NCI-H187 (cell line): ENCODE data around the gene CHD5.
A peak's percentile ranks its signal among the peaks of the same experiment; 100 is the strongest.
"Not testable (repeated sequence)": the region's sequence is repeated elsewhere in the genome, so short reads cannot be mapped to it uniquely, and the experiment has no call there.

Experiments used
- DNase-seq, 2 experiments: peaks; one replicate each; lab custom pipeline; 2025; lab: John Stamatoyannopoulos, UW

CHD5 gene

DNA sequence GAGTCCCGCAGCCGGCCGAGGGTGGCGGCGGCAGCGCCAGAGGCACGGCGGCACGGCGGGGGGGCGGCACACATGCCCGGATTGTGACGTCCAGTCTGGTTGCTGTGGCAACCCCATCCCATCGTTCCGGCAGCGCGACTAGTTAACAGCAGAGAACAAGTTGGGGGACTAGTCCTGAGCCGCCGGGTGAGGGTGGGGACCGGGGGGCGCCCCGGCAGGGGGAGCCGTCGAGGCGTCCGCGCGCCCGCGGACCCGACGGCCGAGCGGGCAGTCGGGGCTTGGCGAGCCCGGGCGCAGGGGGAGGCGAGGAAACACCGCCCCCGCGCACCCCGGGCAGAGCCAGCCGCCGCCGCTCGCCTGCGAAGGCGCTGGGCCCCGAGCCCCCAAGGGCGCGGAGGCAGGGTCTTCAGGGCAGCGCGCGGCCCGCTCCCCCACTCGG, at the start of gene CHD5:
CHD5 (minus strand) TSS at position 54 of the 439 bp plus-strand sequence. CDS start 298 bp downstream, outside the sequence.
- DNase-seq, result no peak

DNA sequence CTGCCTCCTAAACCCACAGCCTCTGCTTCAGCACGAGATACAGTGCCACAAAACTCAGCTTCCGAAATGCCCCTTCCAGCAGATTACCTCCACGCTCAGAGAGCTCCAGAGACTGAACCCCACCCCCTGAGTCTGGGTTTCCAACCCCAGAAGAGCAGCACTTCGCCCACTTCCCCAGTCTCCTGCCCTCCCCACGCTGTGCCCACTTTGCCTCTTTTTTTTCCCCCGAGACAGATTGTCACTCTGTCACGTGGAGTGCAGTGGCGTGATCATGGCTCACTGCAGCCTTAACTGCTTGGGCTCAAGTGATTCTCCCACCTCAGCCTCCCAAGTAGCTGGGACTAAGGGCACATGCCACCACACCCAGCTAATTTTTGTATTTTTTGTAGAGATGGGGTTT, 45.5 kb upstream of the CHD5 start:
- no peak for DNase-seq

DNA sequence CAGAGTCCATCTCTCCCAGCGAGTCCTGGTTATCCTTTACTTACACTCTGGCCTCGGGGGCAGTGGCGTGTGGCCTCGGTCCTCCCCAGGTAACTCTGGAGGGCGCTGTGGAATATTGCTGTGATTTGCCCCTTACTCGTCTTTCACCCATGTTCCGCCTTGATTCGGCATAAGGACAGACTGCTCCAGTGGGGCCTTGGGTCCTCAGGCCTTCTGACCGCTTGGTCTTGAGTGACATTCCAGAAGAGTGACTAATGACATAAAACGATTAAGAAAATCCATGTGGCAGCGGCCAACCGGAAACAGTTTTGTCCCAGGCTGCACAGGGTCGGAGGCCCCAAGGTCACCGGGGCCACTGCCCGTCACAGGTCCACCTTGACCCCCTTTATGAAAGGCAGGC, 44.6 kb upstream of the CHD5 start:
- no peak for DNase-seq

DNA sequence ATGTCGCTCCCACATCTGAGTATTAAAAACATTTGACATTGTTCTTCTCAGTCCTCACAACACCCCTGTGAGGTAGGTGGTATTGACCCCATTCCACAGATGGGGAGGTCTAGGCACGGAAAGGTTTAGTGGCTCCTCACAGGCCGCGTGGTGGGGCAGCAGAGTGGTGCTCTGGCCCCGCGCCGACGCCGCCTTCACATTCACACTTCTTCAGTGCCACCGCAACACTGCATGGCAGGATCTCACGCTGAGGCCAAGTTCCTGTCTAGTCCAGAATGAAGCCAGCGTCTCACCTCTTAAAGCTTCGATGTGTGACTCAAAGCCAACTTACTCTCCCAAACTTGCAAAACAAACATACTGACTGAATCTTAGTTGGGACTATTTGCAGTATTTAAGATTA, 43.5 kb upstream of the CHD5 start:
- DNase-seq, result no peak

DNA sequence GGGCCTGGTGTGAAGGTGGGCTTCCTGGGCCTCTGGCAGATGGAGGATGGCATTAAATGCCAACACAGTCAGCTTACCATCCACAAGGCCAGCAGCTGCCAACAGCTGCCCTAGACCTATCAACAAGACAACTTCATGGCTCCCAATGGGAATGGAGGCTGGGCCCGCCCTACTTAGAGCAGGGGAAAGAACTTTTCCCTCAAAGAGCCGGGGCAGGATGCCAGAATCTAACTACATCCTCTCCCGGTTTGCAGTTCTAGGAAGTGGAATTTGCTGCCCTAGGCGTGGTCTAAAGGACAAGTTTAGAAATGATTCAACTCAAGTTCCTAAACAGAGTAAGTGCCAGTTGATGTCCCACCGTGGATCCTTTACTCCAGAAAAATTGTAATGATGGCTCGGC, 42.5 kb upstream of the CHD5 start:
- no peak for DNase-seq

DNA sequence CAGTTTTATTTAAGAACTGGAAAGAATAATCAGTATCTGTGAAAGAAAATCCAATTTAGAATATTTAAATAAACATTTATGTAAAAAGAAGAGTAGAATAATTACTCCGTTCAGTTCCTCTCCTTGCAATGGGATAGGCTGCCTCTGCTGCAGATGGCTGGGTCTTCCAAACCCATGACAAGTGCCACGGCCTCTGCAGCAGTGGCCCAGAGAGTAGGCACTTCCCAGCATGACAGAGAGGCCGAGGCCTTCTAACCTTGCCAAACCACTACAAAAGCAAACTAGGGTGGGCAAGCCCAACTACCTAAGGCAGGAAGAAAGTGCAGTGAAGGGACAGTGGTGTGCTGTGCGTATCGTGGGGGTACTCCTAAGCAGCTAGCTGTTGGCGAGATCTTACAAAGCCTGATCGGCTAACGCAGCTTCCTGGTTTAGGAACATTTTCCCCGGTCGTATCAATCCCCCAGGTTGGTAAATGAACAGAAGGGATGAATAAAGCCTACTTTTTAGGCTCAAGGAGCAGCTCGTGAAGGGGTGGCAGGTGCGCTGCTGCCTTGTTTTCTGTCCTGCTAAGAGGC, 41.2 kb upstream of the CHD5 start:
- peak in 1 of 2 experiments; percentile 55 for DNase-seq

DNA sequence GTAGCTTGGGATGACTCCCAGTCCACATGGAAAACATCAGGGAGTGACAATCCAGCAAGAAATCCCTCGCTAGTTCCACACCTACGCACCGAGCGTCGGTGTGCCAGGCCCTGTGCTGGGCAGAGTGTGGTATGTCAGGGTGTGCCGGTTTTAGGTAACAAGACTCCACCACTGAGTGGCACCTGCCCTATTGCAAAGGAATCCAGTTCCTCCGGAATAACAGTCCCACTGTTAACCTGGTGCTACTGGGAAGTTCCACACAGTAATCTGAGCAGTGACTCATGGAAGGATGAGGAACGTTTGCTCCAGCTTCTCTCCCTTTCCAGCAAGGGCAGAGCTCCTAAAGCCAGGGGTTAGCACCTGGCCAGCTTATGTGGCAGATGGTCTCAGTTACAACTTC, 40.1 kb upstream of the CHD5 start:
- DNase-seq, result no peak

DNA sequence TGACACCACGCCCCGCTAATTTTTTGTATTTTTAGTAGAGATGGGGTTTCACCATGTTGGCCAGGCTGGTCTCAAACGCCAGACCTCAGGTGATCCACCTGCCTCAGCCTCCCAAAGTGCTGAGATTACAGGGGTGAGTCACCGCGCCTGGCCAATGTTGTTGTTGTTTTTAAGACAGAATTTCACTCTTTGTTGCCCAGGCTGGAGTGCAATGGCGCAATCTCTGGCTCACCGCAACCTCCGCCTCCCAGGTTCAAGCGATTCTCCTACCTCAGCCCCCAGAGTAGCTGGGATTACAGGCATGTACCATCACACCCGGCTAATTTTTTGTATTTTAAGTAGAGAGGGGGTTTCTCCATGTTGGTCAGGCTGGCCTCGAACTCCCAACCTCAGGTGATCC, 39.5 kb upstream of the CHD5 start:
- DNase-seq, result not testable (repeated sequence)

DNA sequence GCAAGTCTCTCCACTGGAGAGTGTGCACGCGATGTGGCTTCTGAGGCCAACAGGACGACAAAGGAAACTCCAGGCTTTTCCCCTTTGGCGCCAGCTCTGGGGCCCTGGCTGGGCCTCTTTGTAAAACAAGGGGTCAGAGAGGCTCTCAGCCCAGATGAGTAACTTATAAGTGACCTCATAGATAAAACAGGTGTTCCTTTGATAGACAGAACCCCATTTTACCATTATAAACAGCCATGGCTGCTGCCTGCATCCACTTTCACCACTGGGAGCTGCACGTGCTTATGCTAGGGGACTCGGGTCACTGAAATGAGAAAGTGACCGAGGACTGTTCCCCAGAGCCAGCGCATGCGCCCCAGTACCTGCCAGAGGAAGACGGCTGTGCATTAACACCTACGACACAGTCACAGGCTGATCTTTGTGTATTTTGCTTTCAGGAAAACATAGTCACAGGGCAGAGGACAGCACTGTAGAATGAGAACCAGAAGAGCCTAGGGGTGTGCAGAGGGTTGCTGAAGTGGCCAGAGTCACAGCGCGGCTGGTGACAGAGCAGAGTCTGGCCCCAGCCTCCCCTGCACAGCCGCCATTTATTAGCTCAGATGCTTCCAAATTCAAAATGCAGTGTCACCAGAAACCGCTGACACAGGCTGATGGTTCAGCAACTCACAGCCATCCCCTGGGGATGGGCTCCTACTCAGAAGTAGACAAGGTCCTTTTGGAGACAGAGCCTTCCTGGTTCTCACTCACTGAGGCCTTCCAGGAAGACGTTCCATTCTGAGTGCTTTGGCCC, 38.4 kb upstream of the CHD5 start:
- peak; percentile 17 to 49 for DNase-seq

DNA sequence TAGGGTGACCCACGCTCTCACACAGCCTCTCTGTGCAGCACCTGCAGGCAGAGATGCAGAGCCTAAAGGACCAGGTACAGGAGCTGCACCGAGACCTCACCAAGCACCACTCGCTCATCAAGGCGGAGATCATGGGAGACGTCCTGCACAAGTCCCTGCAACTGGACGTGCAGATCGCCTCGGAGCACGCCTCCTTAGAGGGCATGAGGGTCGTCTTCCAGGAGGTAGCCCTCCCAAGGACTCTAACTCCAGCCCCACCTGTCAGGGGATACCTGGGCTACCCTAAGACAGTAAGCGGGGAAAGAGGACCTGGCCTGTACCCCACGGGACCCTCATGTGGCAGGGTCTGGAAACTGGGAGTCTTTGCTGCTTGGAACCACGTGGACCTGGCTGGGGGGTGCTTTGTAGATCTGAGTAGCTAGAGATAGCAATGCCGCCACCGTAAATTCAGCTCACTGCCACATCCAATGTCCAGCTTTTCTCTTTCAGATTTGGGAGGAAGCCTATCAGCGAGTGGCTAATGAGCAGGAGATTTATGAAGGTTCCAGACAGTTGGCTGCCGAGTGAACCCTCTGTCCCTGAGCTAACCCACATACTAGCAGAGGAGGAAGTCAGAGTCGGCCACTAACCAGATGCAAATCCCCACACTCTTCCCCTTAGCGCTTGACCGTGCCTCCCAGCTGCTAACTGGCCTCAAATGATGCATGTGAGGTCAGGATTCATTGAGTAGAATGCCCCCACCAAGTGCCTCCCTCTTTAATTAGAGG, 32.3 kb upstream of the CHD5 start:
- no peak for DNase-seq

DNA sequence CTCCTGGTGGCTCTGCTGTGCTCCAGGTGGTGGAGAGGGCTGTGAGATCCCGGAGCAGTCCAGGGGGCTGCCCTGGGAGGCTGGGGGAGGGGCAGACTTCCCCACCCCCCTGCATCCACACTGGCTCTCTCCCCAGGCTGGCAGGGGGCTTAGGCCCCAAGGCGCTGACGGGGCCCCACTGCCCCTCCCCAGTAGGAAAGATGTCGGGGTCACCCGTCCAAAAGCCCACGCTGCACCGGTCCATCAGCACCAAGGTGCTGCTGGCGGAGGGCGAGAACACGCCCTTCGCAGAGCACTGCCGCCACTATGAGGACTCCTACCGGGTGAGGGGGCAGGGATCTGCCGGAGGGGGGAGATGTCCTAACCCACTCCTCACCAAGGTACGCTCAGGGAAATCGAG, 31.6 kb upstream of the CHD5 start:
- DNase-seq, result no peak

DNA sequence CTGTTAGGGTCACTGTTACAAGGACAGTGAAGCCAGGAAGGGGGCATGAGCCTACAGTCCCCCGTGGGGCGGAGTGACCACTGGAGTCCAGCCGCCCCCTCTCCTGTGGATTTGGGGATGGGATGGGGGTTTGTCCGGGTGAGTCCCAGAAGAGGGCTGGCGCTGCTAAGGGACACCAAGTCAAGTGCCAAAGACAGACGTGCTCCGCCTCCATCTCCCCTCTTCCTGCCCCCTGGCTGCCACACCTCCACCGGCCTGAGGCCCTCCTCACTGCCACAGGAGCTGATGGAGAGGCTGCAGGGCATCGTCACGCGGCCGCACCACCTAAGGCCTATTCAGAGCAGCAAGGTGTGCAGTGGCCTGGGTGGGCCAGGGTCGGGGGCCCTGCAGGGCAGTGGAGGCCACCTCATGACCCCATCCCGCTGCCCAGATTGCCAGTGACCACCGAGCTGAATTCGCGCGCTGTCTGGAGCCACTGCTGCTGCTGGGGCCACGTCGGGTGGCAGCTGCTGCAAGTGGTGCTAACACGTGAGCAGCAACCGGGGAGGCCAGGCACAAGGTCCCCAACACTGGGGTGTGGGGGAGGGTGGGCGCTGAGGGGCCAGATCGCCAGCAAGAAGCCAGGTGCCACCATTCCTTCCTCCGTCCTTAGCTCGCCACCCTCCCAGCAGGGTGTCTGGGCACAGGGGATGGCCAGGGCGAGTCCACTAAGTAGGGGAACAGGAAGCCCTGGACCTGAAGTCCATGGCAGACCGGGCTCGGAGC, 30.7 kb upstream of the CHD5 start:
- no peak for DNase-seq

DNA sequence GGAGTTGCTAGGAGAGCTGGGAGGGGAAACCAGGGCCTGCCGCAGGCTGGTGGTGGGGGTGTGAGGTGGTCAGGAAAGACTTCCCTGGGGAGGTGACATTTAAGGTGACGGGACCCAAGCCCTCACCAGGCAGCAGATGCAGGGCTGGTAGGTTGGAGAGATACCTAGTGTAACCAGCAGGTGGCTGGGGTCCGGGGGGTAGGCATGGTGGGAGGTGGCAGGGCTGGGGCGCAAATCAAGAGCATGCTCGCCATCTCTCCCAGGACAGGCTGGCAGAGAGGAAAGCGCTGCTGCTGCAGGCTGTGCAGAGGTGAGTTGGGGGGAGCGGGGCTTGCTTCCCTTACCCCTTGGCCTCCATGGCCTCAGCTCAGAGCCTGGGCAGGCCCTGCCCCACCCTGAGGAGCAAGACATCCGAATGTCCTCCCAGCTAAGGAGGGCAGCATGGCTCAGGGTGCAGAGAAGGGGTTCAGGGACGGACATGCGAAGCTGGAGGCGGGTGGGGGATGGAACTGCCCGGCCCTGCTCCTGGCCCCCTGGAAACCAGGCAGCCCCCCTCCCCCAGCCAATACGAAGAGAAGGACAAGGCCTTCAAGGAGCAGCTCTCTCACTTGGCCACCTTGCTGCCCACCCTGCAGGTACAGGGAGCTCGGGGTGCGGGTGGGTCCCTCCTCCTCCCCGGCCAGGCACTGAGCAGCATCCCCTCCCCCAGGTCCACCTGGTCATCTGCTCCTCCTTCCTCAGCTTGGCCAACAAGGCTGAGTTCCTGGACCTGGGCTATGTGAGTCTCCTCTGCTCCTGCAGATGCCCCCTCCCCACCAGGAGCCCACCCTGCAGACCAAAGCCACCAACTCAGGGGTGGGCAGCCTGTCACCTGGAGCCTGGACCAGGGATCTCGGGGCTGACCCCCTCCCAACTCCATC, 29.8 kb upstream of the CHD5 start:
- no peak for DNase-seq

DNA sequence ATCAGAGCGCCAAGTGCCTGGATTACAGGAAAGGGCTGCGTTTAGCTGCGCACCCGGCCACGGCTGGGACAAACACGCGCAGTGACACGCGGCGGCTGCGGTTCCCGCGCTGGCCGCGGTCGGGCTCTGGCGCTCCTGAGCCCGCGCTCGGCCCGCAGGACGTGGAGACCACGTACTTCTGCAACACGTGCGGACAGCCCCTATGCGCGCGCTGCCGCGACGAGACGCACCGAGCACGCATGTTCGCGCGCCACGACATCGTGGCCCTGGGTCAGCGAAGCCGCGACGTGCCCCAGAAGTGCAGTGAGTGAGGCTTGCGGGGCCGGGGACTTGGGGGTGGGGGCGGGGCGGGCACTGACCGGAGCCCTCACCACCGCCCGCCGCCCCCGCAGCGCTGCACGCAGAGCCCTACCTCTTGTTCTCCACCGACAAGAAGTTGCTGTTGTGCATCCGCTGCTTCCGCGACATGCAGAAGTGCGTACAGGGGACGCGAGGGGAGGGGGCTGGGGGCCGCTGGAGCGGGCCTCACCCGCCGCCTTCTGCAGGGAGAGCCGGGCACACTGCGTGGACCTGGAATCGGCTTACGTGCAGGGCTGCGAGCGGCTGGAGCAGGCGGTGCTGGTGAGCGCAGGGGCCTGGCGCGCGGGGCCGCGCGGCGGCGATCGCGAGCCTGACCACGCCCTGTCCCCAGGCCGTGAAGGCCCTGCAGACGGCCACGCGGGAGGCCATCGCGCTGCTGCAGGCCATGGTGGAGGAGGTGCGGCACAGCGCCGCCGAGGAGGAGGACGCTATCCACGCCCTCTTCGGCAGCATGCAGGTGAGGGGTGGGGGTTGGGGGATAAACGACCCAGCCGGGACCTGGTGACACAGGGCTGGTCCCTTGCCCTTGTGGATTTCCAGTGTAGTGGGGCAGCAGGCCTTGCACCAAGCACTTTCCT, 28.9 kb upstream of the CHD5 start:
- DNase-seq, result no peak

DNA sequence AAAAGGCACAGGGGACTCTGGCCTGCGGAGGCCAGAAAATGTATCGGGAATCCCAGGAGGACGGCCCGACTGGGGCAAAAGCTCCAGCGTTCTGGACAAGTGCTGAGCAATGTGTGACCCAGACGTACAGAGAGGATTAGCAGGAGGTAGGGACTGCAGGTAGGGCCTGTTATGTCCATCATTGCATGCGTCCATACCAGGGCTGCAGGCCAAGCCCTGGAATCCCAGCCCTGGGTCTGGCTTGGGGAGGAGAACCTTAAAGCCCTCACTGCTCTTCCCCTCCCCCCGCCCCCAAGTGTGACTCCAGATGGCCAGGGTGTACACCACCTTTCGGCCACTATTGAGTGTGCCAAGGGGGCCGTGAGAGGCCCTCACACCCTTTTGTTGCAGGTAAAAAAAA, 27.8 kb upstream of the CHD5 start:
- no peak for DNase-seq

DNA sequence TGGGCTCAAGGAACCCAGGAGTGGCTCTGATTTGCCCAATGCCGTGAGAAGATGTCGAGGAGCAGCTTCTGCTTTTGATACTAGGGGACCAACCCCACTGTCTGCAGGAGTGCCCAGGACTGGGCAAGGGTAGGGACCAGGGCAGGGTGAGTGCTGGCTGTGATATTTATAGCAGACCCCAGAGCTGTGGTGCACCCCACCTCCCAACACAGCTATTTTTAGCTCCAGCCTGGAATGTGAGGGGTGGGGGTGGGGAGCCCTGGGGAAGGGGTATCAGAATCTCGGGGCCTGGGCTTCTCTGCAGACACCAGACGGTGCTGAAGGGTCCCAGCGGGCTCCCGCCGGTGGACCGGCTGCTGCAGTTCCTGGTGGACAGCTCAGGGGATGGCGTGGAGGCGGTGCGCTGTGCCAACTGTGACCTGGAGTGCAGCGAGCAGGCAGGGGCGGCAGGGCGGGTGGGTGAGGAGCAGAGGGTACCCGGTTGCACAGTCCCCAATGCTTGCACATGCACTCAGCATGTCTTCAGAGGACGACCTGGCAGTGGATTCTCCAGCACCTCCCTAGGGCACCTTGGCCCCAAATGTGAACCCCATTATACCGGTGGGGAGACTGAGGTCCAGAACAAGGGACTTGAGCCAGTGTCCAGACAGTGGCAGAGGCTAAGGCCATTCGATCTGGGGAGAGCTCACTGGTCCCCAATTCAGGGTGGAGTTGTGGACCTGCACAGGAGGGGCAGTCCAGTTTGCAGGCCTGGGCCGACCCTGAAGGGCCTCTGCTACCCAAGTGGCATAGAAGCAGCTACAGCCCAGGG, 27.2 kb upstream of the CHD5 start:
- no peak for DNase-seq

DNA sequence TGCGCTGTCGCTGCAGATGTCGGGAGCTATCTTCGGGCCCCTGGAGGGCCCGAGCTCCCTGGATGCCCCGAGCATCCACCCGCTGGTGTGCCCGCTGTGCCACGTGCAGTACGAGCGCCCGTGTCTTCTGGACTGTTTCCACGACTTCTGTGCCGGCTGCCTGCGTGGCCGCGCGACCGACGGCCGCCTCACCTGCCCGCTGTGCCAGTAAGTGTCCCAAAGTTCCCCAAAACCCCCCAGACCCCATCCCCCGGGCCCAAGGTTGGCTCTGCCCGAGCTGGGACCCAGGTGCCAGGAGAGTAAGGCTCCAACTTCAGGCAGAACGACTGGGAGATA, 26.4 kb upstream of the CHD5 start:
- no peak for DNase-seq

DNA sequence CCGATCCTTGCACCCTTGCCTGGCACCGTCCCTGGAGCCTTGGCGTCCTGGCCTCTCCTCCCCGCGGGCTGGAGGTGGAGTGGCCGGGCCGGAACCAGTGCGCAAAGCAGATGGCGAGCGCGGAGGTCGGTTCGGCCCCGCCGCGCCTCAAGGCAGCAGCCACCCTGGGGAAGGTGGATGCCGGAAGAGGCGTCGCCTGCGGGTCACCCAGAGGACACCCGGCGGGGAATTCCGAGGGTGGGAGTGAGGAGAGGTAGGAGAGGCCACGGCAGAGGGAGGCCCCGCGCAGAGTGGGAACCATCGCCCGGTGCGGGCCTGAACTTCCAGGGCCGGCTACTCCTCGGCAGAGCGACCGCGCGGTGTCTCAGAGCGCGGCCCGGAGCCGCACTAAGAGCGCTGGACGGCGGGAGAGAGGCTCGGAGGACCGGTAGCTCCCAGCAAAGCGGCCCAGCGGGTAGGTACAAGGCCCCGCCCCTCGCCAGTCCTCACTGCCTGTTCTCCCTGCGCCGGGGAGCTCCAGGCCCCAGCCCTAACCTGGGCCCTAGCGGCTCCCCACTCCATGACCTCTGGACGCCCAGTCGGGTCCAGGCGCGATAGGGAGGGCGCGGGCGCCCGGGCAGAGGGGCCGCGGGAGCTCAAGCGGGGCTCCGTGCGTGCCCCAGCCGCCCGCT, 25.9 kb upstream of the CHD5 start, which contains the start of gene RNF207:
RNF207 (plus strand) TSS at position 271 of the 671 bp plus-strand sequence. CDS start 417 bp downstream, outside the sequence.
- DNase-seq, result no peak

DNA sequence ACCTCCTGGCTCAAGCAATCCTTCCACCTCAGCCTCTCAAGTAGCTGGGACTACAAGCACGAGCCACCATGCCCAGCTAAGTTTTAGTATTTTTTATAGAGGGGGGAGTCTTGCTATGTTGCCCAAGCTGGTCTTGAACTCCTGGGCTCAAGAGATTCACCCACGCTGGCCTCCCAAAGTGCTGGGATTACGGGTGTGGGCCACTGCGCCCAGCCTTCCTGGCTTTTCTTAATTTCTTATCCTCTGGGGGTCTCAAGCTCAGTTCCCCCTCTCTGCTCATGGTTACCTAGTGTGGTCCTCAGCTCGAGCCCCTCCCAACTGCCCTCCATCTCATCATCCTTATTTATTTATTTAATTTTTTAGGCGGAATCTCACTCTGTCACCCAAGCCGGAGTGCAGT, 22.1 kb upstream of the CHD5 start:
- no peak for DNase-seq
